B cell (primary cell): Measurements from ENCODE around the gene DCT. TPM values are rescaled to one million over a fixed set of nuclear protein-coding genes. Genes with fewer than 3 reads are reported as not detected.

ENCODE experiments used
- ATAC-seq: fragments of 200-7000 bp; cut with Tn5 transposase; one replicate; pipeline ENCODE4 v1.10.0; 2021; ENCODE audit warnings: low read depth, mild to moderate bottlenecking, moderate number of reproducible peaks, moderate library complexity
- CTCF ChIA-PET: fragments of 350-600 bp; sonication (Branson Sonifier 250); formaldehyde crosslinking; loops from one replicate; lab custom pipeline; 2021; ENCODE audit warnings: antibody characterized with exemption, inconsistent platforms; lab: Charles Lee
- POLR2A ChIA-PET: fragments of 350-600 bp; sonication (Branson Sonifier 250); formaldehyde crosslinking; loops from one replicate; lab custom pipeline; 2021; ENCODE audit warnings: antibody characterized with exemption; lab: Charles Lee
- DNase-seq: peaks from one replicate; pipeline ENCODE4 v3.0.0; 2013
- H2AFZ ChIP-seq: 2 replicates; pipeline ENCODE4 v1.6.1; 2012; ENCODE audit warnings: mild to moderate bottlenecking, low read depth, low read length; ENCODE audit not compliant: insufficient read depth, poor library complexity, severe bottlenecking
- H3K27ac ChIP-seq, 2 donors: 1 replicate in 1 of 2; 2 replicates in 1 of 2; pipeline ENCODE4 v1.5.1; 2012 to 2013; ENCODE audit warnings: low read length in 2 of 2, mild to moderate bottlenecking in 2 of 2, moderate library complexity in 1 of 2
- H3K27me3 ChIP-seq, 4 experiments: fragments of 200-600 bp in 1 of 4; sonication (generic) in 1 of 4; replicated peaks in 1 of 4; 1 replicate in 2 of 4; 2 replicates in 2 of 4; pipeline versions ENCODE4 v1.6.1 to v1.7.0; 2013 to 2016; ENCODE audit warnings: low read length in 3 of 4, mild to moderate bottlenecking in 2 of 4, mixed read lengths in 1 of 4, moderate library complexity in 1 of 4; ENCODE audit not compliant: insufficient read depth in 4 of 4, control insufficient read depth in 3 of 4; ENCODE audit errors: control extremely low read depth in 1 of 4
- H3K36me3 ChIP-seq, 2 experiments: replicated peaks in 1 of 2; 1 replicate in 1 of 2; 2 replicates in 1 of 2; pipeline versions ENCODE4 v1.6.1 to v1.7.1; 2013; ENCODE audit warnings: low read length in 1 of 2; ENCODE audit not compliant: insufficient read depth in 2 of 2, control insufficient read depth in 1 of 2; ENCODE audit errors: control extremely low read depth in 1 of 2, extremely low read depth in 1 of 2
- H3K4me1 ChIP-seq, 2 donors: fragments of 200-600 bp in 1 of 2; sonication (generic) in 1 of 2; 1 replicate in 1 of 2; 2 replicates in 1 of 2; pipeline versions ENCODE4 v1.5.1 to v1.6.1; 2013 to 2017; ENCODE audit warnings: low read length in 2 of 2; ENCODE audit not compliant: control insufficient read depth in 2 of 2, insufficient read depth in 2 of 2
- H3K4me2 ChIP-seq: replicated peaks from 2 replicates; pipeline ENCODE3; 2012; ENCODE audit warnings: mild to moderate bottlenecking, low read depth, low read length; ENCODE audit not compliant: poor library complexity, severe bottlenecking
- H3K4me3 ChIP-seq, 5 experiments: fragments of 200-600 bp in 1 of 5; sonication (generic) in 1 of 5; 1 replicate in 3 of 5; 2 replicates in 2 of 5; pipeline versions ENCODE4 v1.5.1 to v1.7.0; 2011 to 2016; ENCODE audit warnings: low read length in 4 of 5, mild to moderate bottlenecking in 4 of 5, low read depth in 2 of 5, control low read depth in 1 of 5, moderate library complexity in 1 of 5; ENCODE audit not compliant: insufficient read depth in 1 of 5; ENCODE audit errors: control extremely low read depth in 1 of 5, extremely low read depth in 1 of 5
- H3K79me2 ChIP-seq: fragments of 200-600 bp; sonication (generic); one replicate; pipeline ENCODE4 v1.6.0; 2016; ENCODE audit warnings: low read length; ENCODE audit not compliant: control insufficient read depth, insufficient read depth
- H3K9ac ChIP-seq: fragments of 200-600 bp; sonication (generic); 2 replicates; pipeline ENCODE4 v1.6.1; 2017; ENCODE audit warnings: mild to moderate bottlenecking, low read length, moderate library complexity
- H3K9me3 ChIP-seq, 3 donors: one replicate each; pipeline versions ENCODE4 v1.6.1 to v1.7.1; 2013; ENCODE audit warnings: low read length in 2 of 3; ENCODE audit not compliant: control insufficient read depth in 2 of 3, insufficient read depth in 1 of 3; ENCODE audit errors: control extremely low read depth in 1 of 3
- H4K20me1 ChIP-seq: 2 replicates; pipeline ENCODE4 v1.6.0; 2012; ENCODE audit warnings: mild to moderate bottlenecking, low read length; ENCODE audit not compliant: insufficient read depth, control insufficient read depth, poor library complexity, severe bottlenecking
- H3K27ac Mint-ChIP-seq: one replicate; pipeline ENCODE4 v1.8.0; 2021; ENCODE audit warnings: mixed read lengths
- H3K27me3 Mint-ChIP-seq: one replicate; pipeline ENCODE4 v1.8.0; 2021; ENCODE audit warnings: mixed read lengths
- H3K4me1 Mint-ChIP-seq: one replicate; pipeline ENCODE4 v1.8.0; 2021; ENCODE audit warnings: mixed read lengths
- H3K4me3 Mint-ChIP-seq: one replicate; pipeline ENCODE4 v1.8.0; 2021; ENCODE audit warnings: mixed read lengths
- H3K9me3 Mint-ChIP-seq: one replicate; pipeline ENCODE4 v1.8.0; 2022; ENCODE audit warnings: mixed read lengths; ENCODE audit not compliant: insufficient read depth
- CTCF ChIP-seq: fragments of 200-600 bp; IDR thresholded peaks from one replicate; pipeline ENCODE4 v1.8.0; 2022; ENCODE audit warnings: antibody characterized with exemption, mild to moderate bottlenecking
- EZH2 ChIP-seq: IDR thresholded peaks from 2 replicates; pipeline ENCODE4 v1.6.1; 2012; ENCODE audit warnings: borderline replicate concordance, low read depth, mild to moderate bottlenecking, moderate library complexity, low read length; ENCODE audit not compliant: insufficient read depth, poor library complexity, severe bottlenecking
- WGBS: methylation state at CpG from one replicate; pipeline ENCODE4 v1.1.5; 2013; ENCODE audit warnings: missing lambda C conversion rate; ENCODE audit not compliant: insufficient coverage; 5-methylcytosine and 5-hydroxymethylcytosine counted together
- intact Hi-C: fragments of 100-400 bp; cut with micrococcal nuclease; formaldehyde crosslinking; loops from one replicate; pipeline ENCODE4 v1.10.0; 2022
- polyA plus RNA-seq: library from polyadenylated mRNA; depleted of rRNA; stranded (reverse); fragments of >200 nt; gene quantifications from 2 replicates; pipeline ENCODE4 v1.2.3, GENCODE V29; 2012
- total RNA-seq, 2 donors: library from RNA; stranded (reverse); fragments of 120-200 nt in 1 of 2; gene quantifications; 1 replicate in 1 of 2; 2 replicates in 1 of 2; pipeline versions ENCODE4 v1.2.3 to v1.2.4, GENCODE V29; 2013 to 2022

The DCT gene
- total and polyA plus RNA-seq, 2 donors (not counting 1 experiment from before 2014, with no cell fraction given) = 0.10 to 0.18 TPM

- Histone ChIP-seq H3K9me3 (no peaks in the 10 kb centered on the region), H3K4me1 (no peaks in the 10 kb centered on the region), H3K27me3 (no peaks in the 10 kb centered on the region), H3K79me2 (no peaks in the 10 kb centered on the region), H3K27ac (no peak overlapping the region), H3K9ac (no peak overlapping the region), H2AFZ (no peak overlapping the region), H4K20me1 (no peaks in the 10 kb centered on the region), H3K4me3 (no peak overlapping the region), H3K36me3 (no peaks in the 10 kb centered on the region), H3K4me2 (no peak overlapping the region)
- no peaks in the 10 kb centered on the region for H3K4me1 Mint-ChIP-seq
- no peak for ATAC-seq
- H3K9me3 Mint-ChIP-seq = no peaks in the 10 kb centered on the region
- 100% methylated on average over 2 of the region's 4 CpGs for WGBS
- intact Hi-C loops = no loop called here
- no peak for DNase-seq
- ChIA-PET POLR2A (no interaction called here), CTCF (no interaction called here)
- no peak overlapping the region for H3K4me3 Mint-ChIP-seq
- H3K27me3 Mint-ChIP-seq = peaks cover 15% of the 10 kb centered on the region
- no peak overlapping the region for H3K27ac Mint-ChIP-seq
- no peak for TF ChIP-seq EZH2
Measured at GRCh38 chr13:94515911-94516310, 36.4 kb upstream of the DCT start.

- Histone ChIP-seq H3K4me1 (no peaks in the 10 kb centered on the region), H2AFZ (no peak overlapping the region), H4K20me1 (no peaks in the 10 kb centered on the region), H3K27ac (no peak overlapping the region), H3K4me3 (no peak overlapping the region), H3K4me2 (no peak overlapping the region), H3K27me3 (no peaks in the 10 kb centered on the region), H3K79me2 (no peaks in the 10 kb centered on the region), H3K9me3 (no peaks in the 10 kb centered on the region), H3K9ac (no peak overlapping the region), H3K36me3 (no peaks in the 10 kb centered on the region)
- H3K4me1 Mint-ChIP-seq = no peaks in the 10 kb centered on the region
- intact Hi-C loops = no loop called here
- H3K9me3 Mint-ChIP-seq = no peaks in the 10 kb centered on the region
- ChIA-PET POLR2A (no interaction called here), CTCF (no interaction called here)
- TF ChIP-seq CTCF (no peak), EZH2 (no peak)
- no peak overlapping the region for H3K27ac Mint-ChIP-seq
- no peak overlapping the region for H3K4me3 Mint-ChIP-seq
- H3K27me3 Mint-ChIP-seq = peaks cover 20% of the 10 kb centered on the region
- WGBS = no CpG with 5 or more reads among the region's 2 CpGs
- ATAC-seq = no peak
- DNase-seq = no peak
Measured at GRCh38 chr13:94515374-94515773, 35.9 kb upstream of the DCT start.
